Spleen (tissue), 7 donors: ENCODE measurements around the gene USP21.

Experiments used
- CTCF ChIP-seq, 11 experiments: fragments of 200-600 bp in 7 of 11; fragments of 450-650 bp in 4 of 11; sonication (generic) in 4 of 11; IDR thresholded peaks in 8 of 11; conservative IDR thresholded peaks in 3 of 11; 1 replicate in 7 of 11; 2 replicates in 4 of 11; pipeline versions ENCODE4 v1.4.0 to v1.8.0; 2016 to 2021; ENCODE audit warnings: antibody characterized with exemption in 11 of 11, inconsistent platforms in 4 of 11, mild to moderate bottlenecking in 1 of 11
- POLR2A ChIP-seq, 3 donors: fragments of 450-650 bp; IDR thresholded peaks; one replicate each; pipeline ENCODE4 v1.5.1; 2017; ENCODE audit warnings: antibody characterized with exemption in 3 of 3, mild to moderate bottlenecking in 1 of 3
- donor health status: DM: no; HTN: no; CAD: no; lungs with moderate emphysema.
- donor health status: DM: no; HTN: no; CAD: no.
- donor health status: DM: no; HTN: no; CAD: no.

GRCh38 chr1:161166669-161167548 lies 7.6 kb downstream of the USP21 start:
- TF ChIP-seq POLR2A (IDR thresholded peaks at IDR 0.05): no peak
- no peak for TF ChIP-seq CTCF (IDR thresholded peaks at IDR 0.05 in 8 of 11, conservative IDR thresholded peaks at IDR 0.05 in 3 of 11)
